ENCODE measurements around the gene GLYATL3. TPM values are rescaled to one million over a fixed set of nuclear protein-coding genes. Genes with fewer than 3 reads are reported as not detected.

Gene GLYATL3
- total RNA-seq, 4 donors from 2014 or later: not detected

GRCh38 chr6:49548613-49549304 is 49.0 kb downstream of the GLYATL3 start:
- no peak for TF ChIP-seq CTCF (IDR thresholded peaks at IDR 0.05)
- no peak for ATAC-seq (ENCODE audit: low FRiP score)
- no peak for DNase-seq (ENCODE audit: low spot score)

- ATAC-seq (ENCODE audit: low FRiP score) (no peak), DNase-seq (ENCODE audit: low spot score) (no peak)
- no peak for TF ChIP-seq CTCF (IDR thresholded peaks at IDR 0.05)
Measured at GRCh38 chr6:49549691-49550491, 50.2 kb downstream of the GLYATL3 start.

GRCh38 chr6:49550492-49551077 is 50.9 kb downstream of the GLYATL3 start, which contains the start of gene C6orf141:
TSS of gene C6orf141 (plus strand) at chr6:49550668. CDS start at chr6:49550793, 125 bp downstream.
- DNase-seq (ENCODE audit: low spot score) (no peak), ATAC-seq (ENCODE audit: low FRiP score) (peak; percentile 79)
- TF ChIP-seq CTCF (IDR thresholded peaks at IDR 0.05): no peak

GRCh38 chr6:49551078-49551865 is 51.5 kb downstream of the GLYATL3 start:
- no peak for TF ChIP-seq CTCF (IDR thresholded peaks at IDR 0.05)
- peak; percentile 50 for ATAC-seq (ENCODE audit: low FRiP score)
- DNase-seq (ENCODE audit: low spot score): no peak

GRCh38 chr6:49551866-49552129 is 52.1 kb downstream of the GLYATL3 start:
- TF ChIP-seq CTCF (IDR thresholded peaks at IDR 0.05): no peak
- DNase-seq (ENCODE audit: low spot score): no peak
- ATAC-seq (ENCODE audit: low FRiP score): no peak

- DNase-seq (ENCODE audit: low spot score): no peak
- ATAC-seq (ENCODE audit: low FRiP score): no peak
- no peak for TF ChIP-seq CTCF (IDR thresholded peaks at IDR 0.05)
Measured at GRCh38 chr6:49552596-49552995, 52.9 kb downstream of the GLYATL3 start.
